ENCODE measurements around the gene ADGRV1.

ADGRV1 gene

GRCh38 chr5:90534922-90535321, 23.7 kb upstream of the ADGRV1 start:
- no peak overlapping the region for H3K9ac ChIP-seq (ENCODE audit: low read length)
- H3K4me1 ChIP-seq (ENCODE audit: insufficient read depth, low read length), result peaks cover 8% of the 10 kb centered on the region
- H3K27ac ChIP-seq (ENCODE audit: low read depth, low read length), result no peak overlapping the region
- no peaks in the 10 kb centered on the region for H3K9me3 ChIP-seq (ENCODE audit: low read length)
- peaks cover 0 to 3% of the 10 kb centered on the region in 2 donors for H3K27me3 ChIP-seq (ENCODE audit: control insufficient read depth in 1 of 2, insufficient read depth in 2 of 2, low read length in 2 of 2)
- H3K4me3 ChIP-seq (ENCODE audit: low read depth in 1 of 2, low read length in 2 of 2), result no peak overlapping the region
- no peaks in the 10 kb centered on the region for H3K36me3 ChIP-seq (ENCODE audit: insufficient read depth, low read length)

DNA sequence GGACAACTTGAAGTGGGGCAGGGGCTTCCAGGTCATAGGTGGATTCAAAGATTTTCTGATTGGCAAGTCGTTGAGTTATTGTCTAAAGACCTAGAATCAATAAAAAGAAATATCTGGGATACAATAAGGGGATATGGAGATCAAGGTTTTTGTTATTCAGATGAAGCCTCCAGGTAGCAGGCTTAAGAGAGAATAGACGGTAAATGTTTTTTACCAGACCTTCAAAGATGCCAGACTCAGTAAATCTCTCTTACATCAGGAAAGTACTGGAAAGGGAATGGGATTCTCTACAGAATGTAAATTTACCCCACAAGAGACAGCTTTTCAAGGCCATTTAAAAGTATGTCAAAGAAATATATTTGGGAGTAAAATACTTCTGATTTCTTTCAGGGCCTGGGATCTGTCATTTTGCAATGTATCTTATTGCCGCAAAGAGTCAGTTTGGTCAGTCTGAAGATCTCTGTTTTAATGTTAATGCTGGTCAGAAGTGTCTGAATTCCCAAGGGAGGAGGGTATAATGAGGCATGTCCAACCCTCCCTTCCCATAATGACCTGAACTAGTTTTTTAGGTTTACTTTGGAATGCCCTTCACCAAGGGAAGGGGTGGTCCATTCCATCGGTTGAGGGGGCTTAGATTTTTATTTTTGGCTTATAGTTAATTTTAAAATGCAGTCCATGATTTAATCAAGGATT, 15.6 kb upstream of the ADGRV1 start:
- no peak overlapping the region for H3K27ac ChIP-seq (ENCODE audit: low read depth, low read length)
- no peak overlapping the region for H3K9ac ChIP-seq (ENCODE audit: low read length)
- H3K4me1 ChIP-seq (ENCODE audit: insufficient read depth, low read length), result no peaks in the 10 kb centered on the region
- no peaks in the 10 kb centered on the region for H3K27me3 ChIP-seq (ENCODE audit: control insufficient read depth in 1 of 2, insufficient read depth in 2 of 2, low read length in 2 of 2)
- H3K36me3 ChIP-seq (ENCODE audit: insufficient read depth, low read length), result no peaks in the 10 kb centered on the region
- H3K9me3 ChIP-seq (ENCODE audit: low read length), result no peaks in the 10 kb centered on the region
- H3K4me3 ChIP-seq (ENCODE audit: low read depth in 1 of 2, low read length in 2 of 2), result no peak overlapping the region

DNA sequence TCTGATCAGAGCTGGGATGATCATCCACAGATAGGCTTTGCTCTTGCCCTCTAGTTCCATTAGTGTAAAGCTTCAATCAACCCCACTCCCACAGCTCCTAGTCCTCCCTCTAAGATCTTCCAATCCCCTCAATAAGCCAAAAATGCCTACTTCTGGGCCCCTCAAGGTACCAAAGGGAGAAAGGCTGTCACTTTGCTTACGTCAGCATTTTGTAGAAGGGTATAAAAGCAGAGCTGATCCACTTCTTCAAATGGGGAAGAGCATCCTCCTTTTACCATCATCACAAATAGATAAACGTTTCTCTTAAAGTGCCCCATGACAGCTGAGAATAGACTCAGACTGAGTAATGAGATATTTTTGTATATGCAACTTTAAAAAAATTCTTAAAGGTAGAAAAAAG, 13.1 kb upstream of the ADGRV1 start:
- H3K9ac ChIP-seq (ENCODE audit: low read length), result no peak overlapping the region
- no peaks in the 10 kb centered on the region for H3K4me1 ChIP-seq (ENCODE audit: insufficient read depth, low read length)
- no peaks in the 10 kb centered on the region for H3K27me3 ChIP-seq (ENCODE audit: control insufficient read depth in 1 of 2, insufficient read depth in 2 of 2, low read length in 2 of 2)
- H3K36me3 ChIP-seq (ENCODE audit: insufficient read depth, low read length), result no peaks in the 10 kb centered on the region
- H3K4me3 ChIP-seq (ENCODE audit: low read depth in 1 of 2, low read length in 2 of 2), result no peak overlapping the region
- no peaks in the 10 kb centered on the region for H3K9me3 ChIP-seq (ENCODE audit: low read length)
- H3K27ac ChIP-seq (ENCODE audit: low read depth, low read length), result no peak overlapping the region

- Histone ChIP-seq H3K27me3 (ENCODE audit: control insufficient read depth in 1 of 2, insufficient read depth in 2 of 2, low read length in 2 of 2) (no peaks in the 10 kb centered on the region), H3K27ac (ENCODE audit: low read depth, low read length) (no peak overlapping the region)
Measured at GRCh38 chr5:90546216-90546837, 12.3 kb upstream of the ADGRV1 start.

DNA sequence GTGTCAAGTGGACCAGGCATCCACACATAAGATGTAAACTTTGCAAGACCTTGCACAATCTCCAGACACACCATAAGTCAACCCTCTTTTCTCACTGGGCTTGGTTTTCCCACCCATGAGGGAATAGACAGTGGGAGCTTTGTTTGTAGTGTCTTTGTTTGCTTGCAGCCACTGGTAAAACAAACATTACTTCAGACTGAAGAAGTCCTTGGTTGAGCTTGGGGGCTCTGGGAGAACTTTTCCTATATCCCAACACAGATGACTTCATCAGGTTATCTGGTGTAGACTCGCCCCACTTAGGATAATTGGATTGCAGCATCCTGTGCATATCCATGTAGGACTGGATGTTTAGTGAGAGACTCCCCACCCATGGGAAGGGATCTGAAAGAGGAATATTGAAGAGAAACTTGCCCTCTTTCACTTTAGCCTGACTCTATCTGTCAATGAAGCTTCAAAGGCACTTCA, 11.5 kb upstream of the ADGRV1 start:
- H3K27ac ChIP-seq (ENCODE audit: low read depth, low read length), result no peak overlapping the region
- H3K36me3 ChIP-seq (ENCODE audit: insufficient read depth, low read length), result no peaks in the 10 kb centered on the region
- no peaks in the 10 kb centered on the region for H3K9me3 ChIP-seq (ENCODE audit: low read length)
- no peak overlapping the region for H3K9ac ChIP-seq (ENCODE audit: low read length)
- no peaks in the 10 kb centered on the region for H3K27me3 ChIP-seq (ENCODE audit: control insufficient read depth in 1 of 2, insufficient read depth in 2 of 2, low read length in 2 of 2)
- no peak overlapping the region for H3K4me3 ChIP-seq (ENCODE audit: low read depth in 1 of 2, low read length in 2 of 2)
- H3K4me1 ChIP-seq (ENCODE audit: insufficient read depth, low read length), result no peaks in the 10 kb centered on the region

More at GRCh38 chr5:90546216-90546837, 12.3 kb upstream of the ADGRV1 start:
- no peaks in the 10 kb centered on the region for H3K9me3 ChIP-seq (ENCODE audit: low read length)
- no peaks in the 10 kb centered on the region for H3K36me3 ChIP-seq (ENCODE audit: insufficient read depth, low read length)
- H3K9ac ChIP-seq (ENCODE audit: low read length), result no peak overlapping the region
- H3K4me3 ChIP-seq (ENCODE audit: low read depth in 1 of 2, low read length in 2 of 2), result no peak overlapping the region
- H3K4me1 ChIP-seq (ENCODE audit: insufficient read depth, low read length), result no peaks in the 10 kb centered on the region

- Histone ChIP-seq H3K36me3 (ENCODE audit: insufficient read depth, low read length) (no peaks in the 10 kb centered on the region), H3K27me3 (ENCODE audit: control insufficient read depth in 1 of 2, insufficient read depth in 2 of 2, low read length in 2 of 2) (no peaks in the 10 kb centered on the region), H3K4me1 (ENCODE audit: insufficient read depth, low read length) (no peaks in the 10 kb centered on the region), H3K27ac (ENCODE audit: low read depth, low read length) (no peak overlapping the region), H3K4me3 (ENCODE audit: low read depth in 1 of 2, low read length in 2 of 2) (no peak overlapping the region), H3K9me3 (ENCODE audit: low read length) (no peaks in the 10 kb centered on the region), H3K9ac (ENCODE audit: low read length) (no peak overlapping the region)
Measured at GRCh38 chr5:90548069-90548593, 10.5 kb upstream of the ADGRV1 start.

- no peaks in the 10 kb centered on the region for H3K27me3 ChIP-seq (ENCODE audit: control insufficient read depth in 1 of 2, insufficient read depth in 2 of 2, low read length in 2 of 2)
- H3K4me1 ChIP-seq (ENCODE audit: insufficient read depth, low read length), result no peaks in the 10 kb centered on the region
- no peaks in the 10 kb centered on the region for H3K36me3 ChIP-seq (ENCODE audit: insufficient read depth, low read length)
- H3K9me3 ChIP-seq (ENCODE audit: low read length), result no peaks in the 10 kb centered on the region
- no peak overlapping the region for H3K27ac ChIP-seq (ENCODE audit: low read depth, low read length)
- H3K4me3 ChIP-seq (ENCODE audit: low read depth in 1 of 2, low read length in 2 of 2), result no peak overlapping the region
- H3K9ac ChIP-seq (ENCODE audit: low read length), result no peak overlapping the region
Measured at GRCh38 chr5:90549223-90549622, 9.4 kb upstream of the ADGRV1 start.

GRCh38 chr5:90549729-90550275, 8.8 kb upstream of the ADGRV1 start:
- no peaks in the 10 kb centered on the region for H3K4me1 ChIP-seq (ENCODE audit: insufficient read depth, low read length)
- H3K9me3 ChIP-seq (ENCODE audit: low read length), result no peaks in the 10 kb centered on the region
- no peak overlapping the region for H3K27ac ChIP-seq (ENCODE audit: low read depth, low read length)
- no peak overlapping the region for H3K4me3 ChIP-seq (ENCODE audit: low read depth in 1 of 2, low read length in 2 of 2)
- no peaks in the 10 kb centered on the region for H3K36me3 ChIP-seq (ENCODE audit: insufficient read depth, low read length)
- no peak overlapping the region for H3K9ac ChIP-seq (ENCODE audit: low read length)
- H3K27me3 ChIP-seq (ENCODE audit: control insufficient read depth in 1 of 2, insufficient read depth in 2 of 2, low read length in 2 of 2), result no peaks in the 10 kb centered on the region

DNA sequence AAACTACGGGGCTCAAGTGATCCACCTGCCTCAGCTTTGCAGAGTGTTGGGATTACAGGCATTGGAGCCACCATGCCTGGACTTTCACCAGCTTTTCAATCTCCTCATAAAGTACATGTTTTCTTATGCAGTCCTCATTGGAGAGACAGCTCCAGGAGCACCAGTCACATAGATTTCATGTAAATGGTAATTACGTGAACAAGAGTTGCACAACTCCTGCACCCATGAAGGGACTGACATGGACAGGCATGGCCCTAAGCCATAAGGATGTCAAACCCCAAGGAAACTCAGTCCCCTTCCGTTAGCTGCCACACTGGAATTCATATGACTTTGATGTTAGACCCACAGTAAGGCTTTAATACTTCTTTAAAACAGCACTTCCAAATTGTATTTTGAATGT, 7.6 kb upstream of the ADGRV1 start:
- no peaks in the 10 kb centered on the region for H3K27me3 ChIP-seq (ENCODE audit: control insufficient read depth in 1 of 2, insufficient read depth in 2 of 2, low read length in 2 of 2)
- H3K9me3 ChIP-seq (ENCODE audit: low read length), result no peaks in the 10 kb centered on the region
- H3K9ac ChIP-seq (ENCODE audit: low read length), result no peak overlapping the region
- no peak overlapping the region for H3K27ac ChIP-seq (ENCODE audit: low read depth, low read length)
- H3K36me3 ChIP-seq (ENCODE audit: insufficient read depth, low read length), result no peaks in the 10 kb centered on the region
- no peaks in the 10 kb centered on the region for H3K4me1 ChIP-seq (ENCODE audit: insufficient read depth, low read length)
- H3K4me3 ChIP-seq (ENCODE audit: low read depth in 1 of 2, low read length in 2 of 2), result no peak overlapping the region

GRCh38 chr5:90551376-90551775, 7.2 kb upstream of the ADGRV1 start:
- Histone ChIP-seq H3K4me3 (ENCODE audit: low read depth in 1 of 2, low read length in 2 of 2) (no peak overlapping the region), H3K27me3 (ENCODE audit: control insufficient read depth in 1 of 2, insufficient read depth in 2 of 2, low read length in 2 of 2) (no peaks in the 10 kb centered on the region), H3K4me1 (ENCODE audit: insufficient read depth, low read length) (no peaks in the 10 kb centered on the region), H3K9me3 (ENCODE audit: low read length) (no peaks in the 10 kb centered on the region), H3K27ac (ENCODE audit: low read depth, low read length) (no peak overlapping the region), H3K9ac (ENCODE audit: low read length) (no peak overlapping the region), H3K36me3 (ENCODE audit: insufficient read depth, low read length) (no peaks in the 10 kb centered on the region)

- Histone ChIP-seq H3K27ac (ENCODE audit: low read depth, low read length) (no peak overlapping the region), H3K4me1 (ENCODE audit: insufficient read depth, low read length) (peaks cover 9% of the 10 kb centered on the region), H3K9me3 (ENCODE audit: low read length) (no peaks in the 10 kb centered on the region), H3K27me3 (ENCODE audit: control insufficient read depth in 1 of 2, insufficient read depth in 2 of 2, low read length in 2 of 2) (peaks cover 18 to 19% of the 10 kb centered on the region in 2 donors), H3K9ac (ENCODE audit: low read length) (no peak overlapping the region), H3K4me3 (ENCODE audit: low read depth in 1 of 2, low read length in 2 of 2) (no peak overlapping the region), H3K36me3 (ENCODE audit: insufficient read depth, low read length) (no peaks in the 10 kb centered on the region)
Measured at GRCh38 chr5:90553711-90554110, 4.9 kb upstream of the ADGRV1 start.

Measured in muscle layer of colon (tissue), 2 donors.